ENCODE data around the gene CNTFR.
A peak's percentile ranks its signal among the peaks of the same experiment; 100 is the strongest.

CNTFR gene

DNA sequence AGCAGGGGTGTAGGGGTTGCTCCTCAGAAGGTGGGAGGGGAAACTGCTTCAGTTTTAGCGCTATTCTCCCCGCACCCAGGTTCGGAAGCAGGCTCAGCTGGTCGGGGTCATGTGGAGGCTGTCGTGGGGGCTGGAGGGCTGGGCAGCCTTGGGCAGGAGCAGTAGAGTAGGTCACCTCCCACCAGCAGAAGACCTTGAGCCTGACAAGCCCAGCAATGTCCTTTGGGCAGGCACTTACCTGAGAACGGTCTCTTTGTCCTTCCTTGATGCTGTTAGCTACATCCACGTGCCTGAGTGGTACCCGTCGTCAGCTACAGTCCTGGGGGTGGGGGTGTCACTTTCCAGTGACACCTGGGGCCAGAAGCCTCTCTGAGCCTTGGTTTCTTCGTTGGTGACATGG lies 87.1 kb downstream of the CNTFR start:
- peak overlapping the region; percentile 19; the same call in 1 of the 2 replicates for H3K27ac ChIP-seq
- CTCF ChIA-PET: interaction anchor here (0.6 to 1.8 kb wide), 5 partner anchors 45 to 1376 kb away, joined by 3 to 11 read pairs (median 4); no protein-coding TSS in a partner anchor
- TF ChIP-seq, protein P1, sequence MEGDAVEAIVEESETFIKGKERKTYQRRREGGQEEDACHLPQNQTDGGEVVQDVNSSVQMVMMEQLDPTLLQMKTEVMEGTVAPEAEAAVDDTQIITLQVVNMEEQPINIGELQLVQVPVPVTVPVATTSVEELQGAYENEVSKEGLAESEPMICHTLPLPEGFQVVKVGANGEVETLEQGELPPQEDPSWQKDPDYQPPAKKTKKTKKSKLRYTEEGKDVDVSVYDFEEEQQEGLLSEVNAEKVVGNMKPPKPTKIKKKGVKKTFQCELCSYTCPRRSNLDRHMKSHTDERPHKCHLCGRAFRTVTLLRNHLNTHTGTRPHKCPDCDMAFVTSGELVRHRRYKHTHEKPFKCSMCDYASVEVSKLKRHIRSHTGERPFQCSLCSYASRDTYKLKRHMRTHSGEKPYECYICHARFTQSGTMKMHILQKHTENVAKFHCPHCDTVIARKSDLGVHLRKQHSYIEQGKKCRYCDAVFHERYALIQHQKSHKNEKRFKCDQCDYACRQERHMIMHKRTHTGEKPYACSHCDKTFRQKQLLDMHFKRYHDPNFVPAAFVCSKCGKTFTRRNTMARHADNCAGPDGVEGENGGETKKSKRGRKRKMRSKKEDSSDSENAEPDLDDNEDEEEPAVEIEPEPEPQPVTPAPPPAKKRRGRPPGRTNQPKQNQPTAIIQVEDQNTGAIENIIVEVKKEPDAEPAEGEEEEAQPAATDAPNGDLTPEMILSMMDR (conservative IDR thresholded peaks at IDR 0.05; ENCODE audit: low read depth): no peak
- POLR2A ChIA-PET (ENCODE audit: low non-redundant PET): no interaction called here
- DNase-seq (ENCODE audit: low spot score): no peak

DNA sequence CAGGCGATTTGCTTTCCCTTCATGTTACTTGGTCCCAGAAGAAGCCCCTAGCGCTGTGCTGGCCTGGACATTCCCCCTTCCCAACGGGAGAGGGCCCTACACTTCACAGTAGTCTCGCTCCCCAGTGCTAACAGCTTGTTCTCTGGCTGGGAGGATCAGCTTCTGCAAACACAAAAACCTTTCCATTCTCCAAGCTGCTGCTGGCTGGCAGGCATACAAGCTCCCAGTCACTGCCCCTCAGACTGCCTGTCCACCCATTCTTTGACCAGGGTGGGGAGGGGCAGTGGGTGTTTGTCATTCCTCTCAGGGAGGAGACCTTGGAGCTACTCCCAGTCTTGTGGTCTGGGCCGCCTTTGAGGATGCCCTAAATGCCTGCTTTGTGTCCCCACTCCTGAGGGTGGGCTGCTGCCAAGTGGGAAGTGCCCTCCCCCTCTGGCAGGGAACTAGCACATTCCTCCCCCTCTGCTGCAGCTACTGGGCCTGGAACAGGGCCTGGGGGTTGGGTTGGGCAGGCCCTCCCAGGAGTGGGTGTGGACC lies 87.6 kb downstream of the CNTFR start:
- H3K27ac ChIP-seq: peak overlapping the region; percentile 19
- CTCF ChIA-PET: interaction anchor here (0.6 to 1.7 kb wide), 7 partner anchors 12 to 1376 kb away, joined by 3 to 11 read pairs (median 4); no protein-coding TSS in a partner anchor
- POLR2A ChIA-PET (ENCODE audit: low non-redundant PET): no interaction called here
- TF ChIP-seq, protein P1 (conservative IDR thresholded peaks at IDR 0.05; ENCODE audit: low read depth): no peak; the same call in 1 of the 2 replicates
- DNase-seq (ENCODE audit: low spot score): no peak

Data from RWPE1 (cell line).